ENCODE results near the gene ETV6. TPM values are rescaled to one million over a fixed set of nuclear protein-coding genes. Genes with fewer than 3 reads are reported as not detected.

The ETV6 gene
- polyA plus RNA-seq, 3 donors: 13.1 to 14.8 (median 13.1) TPM

GRCh38 chr12:11824069-11824468, 174.6 kb downstream of the ETV6 start:
- no peak for DNase-seq

- no peak for DNase-seq
Observed at GRCh38 chr12:11824736-11825135, 175.3 kb downstream of the ETV6 start.

GRCh38 chr12:11825278-11825677, 175.8 kb downstream of the ETV6 start:
- DNase-seq: no peak

GRCh38 chr12:11826574-11826973, 177.1 kb downstream of the ETV6 start:
- no peak for DNase-seq

GRCh38 chr12:11827091-11828061, 177.9 kb downstream of the ETV6 start:
- peak; percentile 38 for DNase-seq

- no peak for DNase-seq
Observed at GRCh38 chr12:11829764-11830194, 180.3 kb downstream of the ETV6 start.

GRCh38 chr12:11830307-11830801, 180.9 kb downstream of the ETV6 start:
- DNase-seq: no peak

GRCh38 chr12:11832093-11832492, 182.6 kb downstream of the ETV6 start:
- no peak for DNase-seq

- no peak for DNase-seq
Observed at GRCh38 chr12:11833174-11833895, 183.9 kb downstream of the ETV6 start.

- no peak for DNase-seq
Observed at GRCh38 chr12:11834104-11834812, 184.8 kb downstream of the ETV6 start.

GRCh38 chr12:11834931-11835330, 185.5 kb downstream of the ETV6 start:
- no peak for DNase-seq

GRCh38 chr12:11836282-11837151, 187.0 kb downstream of the ETV6 start:
- no peak for DNase-seq

- DNase-seq: no peak
Observed at GRCh38 chr12:11837216-11837934, 187.9 kb downstream of the ETV6 start.

GRCh38 chr12:11838403-11838802, 188.9 kb downstream of the ETV6 start:
- DNase-seq: no peak

GRCh38 chr12:11839091-11839641, 189.7 kb downstream of the ETV6 start:
- no peak for DNase-seq

- no peak for DNase-seq
Observed at GRCh38 chr12:11840366-11840765, 190.9 kb downstream of the ETV6 start.

- DNase-seq: no peak
Observed at GRCh38 chr12:11846488-11846887, 197.0 kb downstream of the ETV6 start.

- DNase-seq: no peak
Observed at GRCh38 chr12:11847539-11847938, 198.1 kb downstream of the ETV6 start.

GRCh38 chr12:11849757-11850504, 200.5 kb downstream of the ETV6 start:
- no peak for DNase-seq

All from renal pelvis (tissue), 4 donors.